ENCODE measurements around the gene CAV2. TPM values are rescaled to one million over a fixed set of nuclear protein-coding genes. Genes with fewer than 3 reads are reported as not detected.

The CAV2 gene
- total RNA-seq, 1 donor from 2014 or later: 131 TPM

DNA sequence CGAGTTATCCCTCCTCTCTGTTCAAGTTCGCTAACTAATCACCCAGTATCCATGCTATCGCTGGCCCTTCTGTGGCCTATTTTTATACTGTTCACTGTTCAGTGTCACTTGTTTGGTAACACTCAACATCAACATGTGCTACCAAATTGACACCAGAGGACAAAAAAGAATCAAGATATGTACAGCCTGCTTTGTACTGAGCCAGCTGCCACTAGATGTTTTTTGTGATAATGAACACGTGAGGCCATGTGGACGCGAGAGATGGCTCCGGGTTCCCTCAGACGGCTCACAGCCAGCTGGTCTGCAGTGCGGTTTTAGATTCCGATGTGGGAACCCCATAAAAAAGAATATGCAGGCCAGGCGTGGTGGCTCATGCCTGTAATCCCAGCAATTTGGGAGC lies 46.5 kb downstream of the CAV2 start:
- no peak for DNase-seq (ENCODE audit: low read depth)

DNA sequence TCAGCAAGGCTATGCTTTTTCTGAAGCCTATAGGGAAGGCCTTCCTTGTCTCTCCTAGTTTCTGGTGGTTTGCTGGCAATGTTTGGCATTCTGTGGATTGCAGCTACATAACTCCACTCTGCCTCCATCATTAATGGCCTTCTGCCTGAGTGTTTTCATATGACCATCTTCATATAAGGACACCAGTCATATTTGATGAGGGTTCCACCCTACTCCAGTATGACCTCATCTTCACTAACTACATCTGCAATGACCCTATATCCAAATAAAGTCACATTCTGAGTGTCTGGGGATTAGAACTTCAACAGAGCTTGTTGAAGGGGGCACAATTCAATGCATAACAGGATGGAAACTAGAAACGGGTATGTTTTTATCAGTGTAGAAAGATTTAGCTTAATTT lies 47.4 kb downstream of the CAV2 start:
- no peak for DNase-seq (ENCODE audit: low read depth)

- peak; percentile 59 for DNase-seq (ENCODE audit: low read depth)
Measured at GRCh38 chr7:116547347-116547746, 47.8 kb downstream of the CAV2 start.

- DNase-seq (ENCODE audit: low read depth): no peak
Measured at GRCh38 chr7:116548506-116548905, 49.0 kb downstream of the CAV2 start.

DNA sequence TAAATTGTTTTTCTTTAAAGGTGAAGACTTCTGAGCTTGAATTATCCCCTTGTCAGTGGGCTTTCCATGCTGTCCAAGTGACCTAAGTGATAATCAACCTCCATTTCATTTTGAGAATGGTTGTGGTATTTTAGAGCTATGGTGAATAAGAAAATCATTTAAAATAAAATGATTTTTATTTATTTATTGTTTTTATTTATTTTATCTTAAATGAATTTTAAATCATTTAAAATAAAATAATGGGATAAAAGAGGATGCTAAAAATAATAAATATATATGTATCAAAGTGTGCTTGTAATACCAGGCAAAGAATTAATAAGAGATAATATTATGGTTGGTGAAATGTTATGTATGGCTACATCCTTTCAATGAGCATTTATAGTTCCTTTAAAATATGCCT lies 49.8 kb downstream of the CAV2 start:
- no peak for DNase-seq (ENCODE audit: low read depth)

- no peak for DNase-seq (ENCODE audit: low read depth)
Measured at GRCh38 chr7:116551692-116552091, 52.2 kb downstream of the CAV2 start.

GRCh38 chr7:116552602-116553001 lies 53.1 kb downstream of the CAV2 start:
- DNase-seq (ENCODE audit: low read depth): peak; percentile 55

DNA sequence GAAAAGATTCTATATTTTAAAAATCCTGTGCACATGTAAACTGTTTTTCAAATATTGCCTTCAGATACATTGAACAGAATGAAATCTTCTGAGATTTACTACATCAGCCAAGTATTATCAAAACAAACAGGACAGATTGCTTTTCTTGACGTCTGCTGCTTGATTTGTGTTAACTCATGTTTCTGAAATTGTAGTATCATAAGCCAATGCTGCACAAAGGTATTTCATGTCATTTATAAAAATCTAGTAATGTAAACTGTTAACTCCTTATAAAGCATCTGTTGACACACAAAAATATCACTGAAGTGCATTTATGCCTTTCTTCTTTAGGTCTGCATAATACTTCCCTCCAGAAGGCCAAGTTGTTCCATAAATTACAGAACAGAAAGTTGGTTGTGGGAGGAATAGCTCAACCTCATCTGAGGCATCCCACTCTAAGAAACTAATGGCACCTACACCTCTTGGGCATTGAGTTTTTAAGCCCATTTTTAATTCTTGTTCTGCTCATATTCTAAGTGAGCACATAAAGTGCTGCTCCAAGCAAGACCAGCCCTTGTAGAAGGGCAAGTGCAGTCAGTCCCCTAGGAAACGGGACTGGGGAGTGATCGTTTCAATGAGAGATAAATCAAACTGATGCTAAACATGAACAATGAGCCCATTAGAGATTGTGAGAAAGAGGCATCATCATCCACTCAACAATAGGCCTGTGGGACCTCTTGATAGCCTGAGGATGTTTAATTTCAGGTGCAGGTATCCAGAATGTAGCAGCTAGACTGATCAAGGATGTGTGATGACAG lies 53.8 kb downstream of the CAV2 start:
- no peak for DNase-seq (ENCODE audit: low read depth)

DNA sequence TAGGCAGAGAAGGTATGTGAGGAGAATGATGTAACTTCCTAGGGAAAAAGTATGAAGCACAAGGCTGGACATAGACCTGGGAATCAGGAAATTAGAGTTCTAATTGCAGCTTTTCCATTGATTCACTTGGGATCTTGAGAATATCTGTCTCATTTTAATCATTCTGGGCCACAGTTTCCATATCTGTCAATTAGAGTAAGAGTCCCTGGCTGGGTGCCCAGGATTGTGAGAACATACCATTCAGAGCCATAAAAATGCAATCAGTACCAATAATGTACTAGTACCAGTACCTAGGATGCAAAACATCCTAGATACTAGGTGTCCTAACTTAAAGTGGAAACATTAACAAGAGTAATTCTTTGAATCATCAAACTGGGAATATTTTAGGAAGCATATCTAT lies 54.9 kb downstream of the CAV2 start:
- no peak for DNase-seq (ENCODE audit: low read depth)

- DNase-seq (ENCODE audit: low read depth): peak; percentile 93
Measured at GRCh38 chr7:116554911-116555310, 55.4 kb downstream of the CAV2 start.

DNA sequence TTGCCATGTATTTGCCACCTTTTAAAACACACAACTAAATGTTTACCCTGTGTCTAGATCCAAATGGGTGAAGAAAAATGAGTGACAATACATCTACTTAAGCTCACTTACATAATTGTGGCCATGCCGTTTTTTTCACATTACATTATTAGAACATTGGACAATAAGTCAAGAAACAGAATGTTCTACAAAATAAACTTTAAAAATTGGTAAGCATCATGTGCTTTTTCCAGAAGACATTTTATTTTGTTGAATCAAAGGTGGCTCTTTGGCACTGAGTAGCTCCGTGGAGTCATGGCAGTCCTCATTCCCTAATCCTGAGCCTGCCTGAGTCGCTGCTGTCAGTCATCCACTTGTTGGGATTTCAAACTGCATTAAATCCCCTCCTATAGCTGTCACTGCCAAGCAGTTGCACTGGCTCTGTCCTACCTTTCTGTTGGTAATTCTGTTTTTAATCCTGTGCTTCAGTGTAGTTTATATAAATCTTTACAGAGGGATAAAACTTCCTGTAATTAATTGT lies 57.6 kb downstream of the CAV2 start:
- DNase-seq (ENCODE audit: low read depth): no peak

DNA sequence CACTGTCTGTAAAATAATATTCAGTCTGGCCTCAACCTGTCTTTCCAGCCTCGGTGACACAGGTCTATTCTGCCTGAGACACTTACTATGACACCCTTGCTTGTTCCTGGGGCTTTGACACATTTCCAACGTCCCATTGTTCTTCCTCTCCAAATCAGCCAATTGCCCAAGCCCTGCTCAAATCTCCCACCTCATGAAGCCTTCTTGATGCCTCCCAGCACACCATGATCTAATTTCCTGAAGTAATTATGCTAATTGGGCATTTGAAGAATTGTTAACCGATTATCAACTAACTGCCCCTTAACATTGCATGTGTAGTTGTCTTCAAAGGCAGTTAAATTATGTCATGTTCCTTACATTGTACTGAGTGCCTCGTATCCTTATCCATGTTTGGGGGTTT lies 58.4 kb downstream of the CAV2 start:
- no peak for DNase-seq (ENCODE audit: low read depth)

Other genes starting within 250 kb of the CAV2 start
- gene CAV1, start 25.3 kb downstream of the CAV2 start, total RNA-seq: 213 and 259 TPM in 2 replicates
- 35.3 and 36.8 TPM in 2 replicates for gene MET, start 172.5 kb downstream of the CAV2 start, total RNA-seq

Data from myocyte (in vitro differentiated cells).